Spinal cord (tissue), 10 donors: ENCODE data around the gene MTMR3. TPM values are rescaled to one million over a fixed set of nuclear protein-coding genes. Genes with fewer than 3 reads are reported as not detected.
A peak's percentile ranks its signal among the peaks of the same experiment; 100 is the strongest.
"Not testable (repeated sequence)": the region's sequence is repeated elsewhere in the genome, so short reads cannot be mapped to it uniquely, and the experiment has no call there.

Source experiments
- DNase-seq, 6 donors: peaks; one replicate each; pipeline versions ENCODE4 v3.0.0 to v3.0.0-alpha.2; 2013 to 2015; ENCODE audit warnings: low spot score in 6 of 6, low read depth in 4 of 6
- H3K27ac ChIP-seq: one replicate; pipeline ENCODE4 v1.5.1; 2013; ENCODE audit warnings: low read depth, low read length, control low read depth
- H3K27me3 ChIP-seq: one replicate; pipeline ENCODE4 v1.6.1; 2013; ENCODE audit warnings: low read length; ENCODE audit not compliant: control insufficient read depth, insufficient read depth
- H3K36me3 ChIP-seq: one replicate; pipeline ENCODE4 v1.6.1; 2013; ENCODE audit warnings: low read length; ENCODE audit not compliant: control insufficient read depth, insufficient read depth
- H3K4me1 ChIP-seq: one replicate; pipeline ENCODE4 v1.6.1; 2013; ENCODE audit warnings: low read length; ENCODE audit not compliant: control insufficient read depth, insufficient read depth
- H3K4me3 ChIP-seq: one replicate; pipeline ENCODE4 v1.5.1; 2013; ENCODE audit warnings: low read depth, low read length, control low read depth
- H3K9me3 ChIP-seq: one replicate; pipeline ENCODE4 v1.6.1; 2013; ENCODE audit warnings: low read length; ENCODE audit not compliant: control insufficient read depth, insufficient read depth
- WGBS: methylation state at CpG from one replicate; pipeline ENCODE4 v1.1.5; 2013; ENCODE audit warnings: missing lambda C conversion rate; ENCODE audit not compliant: insufficient coverage; 5-methylcytosine and 5-hydroxymethylcytosine counted together
- polyA plus RNA-seq, 2 donors: library from polyadenylated mRNA; unstranded; fragments of 120-200 nt; gene quantifications; one replicate each; pipeline ENCODE4 v1.2.1, GENCODE V29; 2013; ENCODE audit not compliant: insufficient read length in 2 of 2
- total RNA-seq, 2 donors: library from RNA; depleted of rRNA in 1 of 2; stranded (reverse); fragments of 120-200 nt in 1 of 2; fragments of >200 nt in 1 of 2; gene quantifications; one replicate each; pipeline versions ENCODE4 v1.2.3 to v1.2.4, GENCODE V29; 2013 to 2014
- donor health status: healthy.

MTMR3 gene
- total and polyA plus RNA-seq, 4 donors: 47.6 to 61.3 (median 51.6) TPM

DNA sequence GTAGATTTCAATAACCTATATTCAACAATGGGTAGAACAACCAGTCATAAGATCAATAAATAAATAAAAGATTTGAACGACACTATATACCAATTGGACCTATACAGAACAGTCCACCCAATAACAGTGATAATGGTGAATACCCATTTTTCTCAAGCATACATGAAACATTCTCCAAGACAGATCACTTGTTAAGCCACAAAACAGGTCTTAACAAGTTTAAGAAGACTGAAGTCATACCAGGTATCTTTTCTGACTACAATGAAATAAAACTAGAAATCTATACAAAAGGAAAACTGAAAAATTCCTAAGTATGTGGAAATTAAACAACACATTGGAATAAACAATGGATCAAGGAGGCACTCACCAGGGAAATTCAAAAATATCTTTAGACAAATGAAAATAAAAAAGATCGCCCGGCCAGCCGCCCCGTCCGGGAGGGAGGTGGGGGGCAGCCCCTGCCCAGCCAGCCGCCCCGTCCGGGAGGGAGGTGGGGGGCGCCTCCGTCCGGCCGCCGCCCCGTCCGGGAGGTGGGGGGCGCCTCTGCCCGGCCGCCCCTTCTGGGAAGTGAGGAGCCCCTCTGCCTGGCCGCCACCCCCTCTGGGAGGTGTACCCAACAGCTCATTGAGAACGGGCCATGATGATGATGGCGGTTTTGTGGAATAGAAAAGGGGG, 176.5 kb downstream of the MTMR3 start:
- WGBS: no CpG with 5 or more reads among the region's 22 CpGs
- not testable (repeated sequence) for H3K27me3 ChIP-seq, DNase-seq, H3K9me3 ChIP-seq, H3K4me1 ChIP-seq, H3K27ac ChIP-seq, H3K36me3 ChIP-seq, H3K4me3 ChIP-seq

GRCh38 chr22:30061094-30061493, 178.1 kb downstream of the MTMR3 start:
- 93% methylated on average over 6 of the region's 6 CpGs for WGBS
- not testable (repeated sequence) for DNase-seq

GRCh38 chr22:30062259-30062658, 179.3 kb downstream of the MTMR3 start:
- Histone ChIP-seq H3K27me3 (no peaks in the 10 kb centered on the region), H3K4me1 (no peaks in the 10 kb centered on the region), H3K36me3 (no peaks in the 10 kb centered on the region), H3K4me3 (no peak overlapping the region), H3K27ac (no peak overlapping the region), H3K9me3 (peaks cover 5% of the 10 kb centered on the region)
- DNase-seq: no peak
- 71% methylated on average over 3 of the region's 3 CpGs for WGBS

More at GRCh38 chr22:30061094-30061493, 178.1 kb downstream of the MTMR3 start:
- H3K9me3 ChIP-seq, H3K4me1 ChIP-seq, H3K27ac ChIP-seq, H3K4me3 ChIP-seq, H3K36me3 ChIP-seq, H3K27me3 ChIP-seq: not testable (repeated sequence)

- DNase-seq: no peak
- WGBS: 100% methylated on average over 1 of the region's 1 CpG
- H3K27me3 ChIP-seq: no peaks in the 10 kb centered on the region
- H3K9me3 ChIP-seq: peaks cover 1% of the 10 kb centered on the region
- H3K4me1 ChIP-seq: no peaks in the 10 kb centered on the region
- H3K36me3 ChIP-seq: no peaks in the 10 kb centered on the region
- H3K4me3 ChIP-seq: no peak overlapping the region
- no peak overlapping the region for H3K27ac ChIP-seq
Observed at GRCh38 chr22:30062950-30063349, 180.0 kb downstream of the MTMR3 start.

DNA sequence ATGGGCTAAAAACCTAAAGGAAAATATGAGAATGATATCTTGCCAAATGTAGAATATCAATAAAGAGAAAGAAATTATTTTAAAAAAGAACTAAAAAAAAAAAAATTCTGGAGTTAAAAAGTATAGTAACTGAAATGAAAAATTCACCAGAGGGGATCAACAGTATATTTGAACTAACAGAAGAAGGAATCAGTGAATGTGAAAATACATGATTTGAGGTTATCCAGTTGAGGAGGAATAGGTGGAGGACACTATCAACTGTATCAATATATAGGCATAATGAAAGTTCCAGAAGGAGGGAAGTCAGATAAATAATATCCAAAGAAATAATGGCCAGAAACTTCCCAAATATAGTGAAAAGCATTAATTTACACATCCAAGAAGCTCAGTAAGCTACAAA, 181.2 kb downstream of the MTMR3 start:
- H3K27me3 ChIP-seq: no peaks in the 10 kb centered on the region
- H3K9me3 ChIP-seq: peaks cover 1% of the 10 kb centered on the region
- no peak overlapping the region for H3K27ac ChIP-seq
- no peak overlapping the region for H3K4me3 ChIP-seq
- H3K4me1 ChIP-seq: no peaks in the 10 kb centered on the region
- H3K36me3 ChIP-seq: no peaks in the 10 kb centered on the region
- no peak for DNase-seq

DNA sequence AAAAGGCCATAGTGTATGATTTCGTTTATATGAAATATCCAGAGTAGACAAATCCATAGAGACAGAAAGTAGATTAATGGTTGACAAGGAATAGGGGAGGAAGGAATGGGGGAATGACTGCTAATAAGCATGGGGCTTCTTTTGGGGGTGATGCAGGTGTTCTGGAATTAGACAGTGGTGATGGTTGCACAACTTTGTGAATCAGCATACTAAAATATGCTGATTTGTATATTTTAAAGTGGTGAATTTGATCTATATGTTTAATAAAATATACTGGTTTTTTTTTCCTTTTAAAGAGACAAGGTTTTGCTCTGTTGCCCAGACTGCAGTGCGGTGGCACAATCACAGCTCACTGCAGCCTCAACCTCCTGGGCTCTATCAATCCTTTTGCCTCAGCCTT, 190.8 kb downstream of the MTMR3 start:
- no peaks in the 10 kb centered on the region for H3K27me3 ChIP-seq
- no peaks in the 10 kb centered on the region for H3K36me3 ChIP-seq
- H3K4me3 ChIP-seq: no peak overlapping the region
- H3K4me1 ChIP-seq: no peaks in the 10 kb centered on the region
- WGBS: 33% methylated on average over 1 of the region's 2 CpGs
- no peak for DNase-seq
- no peak overlapping the region for H3K27ac ChIP-seq
- no peaks in the 10 kb centered on the region for H3K9me3 ChIP-seq

- no peaks in the 10 kb centered on the region for H3K4me1 ChIP-seq
- H3K27ac ChIP-seq: no peak overlapping the region
- 60% methylated on average over 1 of the region's 3 CpGs for WGBS
- H3K4me3 ChIP-seq: no peak overlapping the region
- H3K27me3 ChIP-seq: no peaks in the 10 kb centered on the region
- no peak for DNase-seq
- H3K36me3 ChIP-seq: no peaks in the 10 kb centered on the region
- no peaks in the 10 kb centered on the region for H3K9me3 ChIP-seq
Observed at GRCh38 chr22:30074147-30074546, 191.2 kb downstream of the MTMR3 start.

- no CpG with 5 or more reads among the region's 3 CpGs for WGBS
- peaks cover 5% of the 10 kb centered on the region for H3K4me1 ChIP-seq
- no peak overlapping the region for H3K27ac ChIP-seq
- peak in 1 of 6 donors; percentile 19 for DNase-seq
- no peaks in the 10 kb centered on the region for H3K36me3 ChIP-seq
- no peak overlapping the region for H3K4me3 ChIP-seq
- no peaks in the 10 kb centered on the region for H3K27me3 ChIP-seq
- H3K9me3 ChIP-seq: no peaks in the 10 kb centered on the region
Observed at GRCh38 chr22:30074994-30075393, 192.0 kb downstream of the MTMR3 start.

DNA sequence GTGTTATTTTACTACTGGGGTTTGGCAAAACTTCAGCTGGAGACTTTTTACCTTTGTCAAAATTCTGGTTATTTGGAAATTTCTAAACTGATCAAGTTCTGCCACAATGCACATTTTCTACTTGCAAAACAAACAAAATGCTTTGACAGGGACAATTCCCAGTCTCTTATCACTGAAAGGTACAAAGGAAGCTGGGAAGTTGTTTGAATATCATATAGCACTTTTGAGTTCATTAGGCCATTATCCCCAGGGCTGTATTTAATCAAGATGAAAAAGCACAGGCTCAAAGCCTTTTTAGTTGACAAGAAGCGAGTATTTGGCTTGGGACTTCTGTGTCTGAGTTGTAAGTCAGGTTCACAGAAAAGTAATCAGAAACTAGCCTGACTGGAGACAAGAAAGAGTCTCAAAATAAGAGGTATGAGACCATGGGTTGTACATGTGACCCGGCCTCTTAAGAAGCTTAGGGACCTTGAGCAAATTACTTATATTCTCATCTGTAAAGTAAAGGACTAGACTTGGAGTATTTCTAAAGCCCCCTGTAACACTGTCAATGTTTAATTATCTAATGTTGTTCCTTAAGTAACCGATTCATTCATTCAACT, 194.4 kb downstream of the MTMR3 start:
- no peaks in the 10 kb centered on the region for H3K36me3 ChIP-seq
- H3K27ac ChIP-seq: no peak overlapping the region
- H3K9me3 ChIP-seq: no peaks in the 10 kb centered on the region
- no peak overlapping the region for H3K4me3 ChIP-seq
- H3K27me3 ChIP-seq: no peaks in the 10 kb centered on the region
- H3K4me1 ChIP-seq: peaks cover 14% of the 10 kb centered on the region
- DNase-seq: no peak
- 40% methylated on average over 1 of the region's 3 CpGs for WGBS
